Hepatocyte (in vitro differentiated cells): ENCODE measurements around the gene FERMT2.

Experiments used
- CTCF ChIP-seq: fragments of 200-600 bp; sonication (generic); IDR thresholded peaks from 2 replicates; pipeline ENCODE4 v1.5.1; 2016; ENCODE audit warnings: antibody characterized with exemption, mild to moderate bottlenecking; ENCODE audit not compliant: poor library complexity
- EZH2 ChIP-seq: fragments of 200-600 bp; sonication (generic); IDR thresholded peaks from 2 replicates; pipeline ENCODE4 v1.6.1; 2016; ENCODE audit warnings: antibody characterized with exemption, mild to moderate bottlenecking, borderline replicate concordance
- EZH2phosphoT487 ChIP-seq: fragments of 200-600 bp; sonication (generic); IDR thresholded peaks from one replicate; pipeline ENCODE4 v1.6.1; 2018; ENCODE audit warnings: antibody characterized with exemption, mild to moderate bottlenecking, low read depth, moderate library complexity; ENCODE audit not compliant: unreplicated experiment, severe bottlenecking

- no peak for TF ChIP-seq CTCF
- no peak for TF ChIP-seq EZH2phosphoT487
- no peak for TF ChIP-seq EZH2
These were observed 125.8 kb downstream of the FERMT2 start for GRCh38 chr14:52825085-52825484.
